ENCODE measurements around the gene CENPF. TPM values are rescaled to one million over a fixed set of nuclear protein-coding genes. Genes with fewer than 3 reads are reported as not detected.

CENPF gene
- total and polyA plus RNA-seq, 12 donors, result 0.15 to 8.7 (median 0.59) TPM

GRCh38 chr1:214698559-214698958 is 95.6 kb downstream of the CENPF start:
- Histone ChIP-seq H3K4me3 (no peak overlapping the region), H3K27me3 (no peaks in the 10 kb centered on the region), H3K27ac (no peak overlapping the region), H3K9me3 (peaks cover 0 to 10% (median 0%) of the 10 kb centered on the region in 11 donors), H3K4me1 (no peaks in the 10 kb centered on the region), H3K36me3 (no peaks in the 10 kb centered on the region)
- intact Hi-C loops (cut with DNase I), result no loop called here
- DNase-seq (no peak), ATAC-seq (no peak)
- 91 to 95% methylated on average over 1 of the region's 1 CpG for WGBS, 2 donors
- TF ChIP-seq CTCF (IDR thresholded peaks at IDR 0.05), result no peak

GRCh38 chr1:214700437-214700836 is 97.4 kb downstream of the CENPF start:
- peaks cover 0 to 28% (median 5%) of the 10 kb centered on the region in 11 donors for H3K9me3 ChIP-seq
- H3K4me1 ChIP-seq, result no peaks in the 10 kb centered on the region
- intact Hi-C loops (cut with DNase I), result no loop called here
- DNase-seq (no peak), ATAC-seq (no peak)
- WGBS, 2 donors, result 26 to 35% methylated on average over 4 of the region's 4 CpGs
- no peaks in the 10 kb centered on the region for H3K27me3 ChIP-seq
- no peak overlapping the region for H3K4me3 ChIP-seq
- no peaks in the 10 kb centered on the region for H3K36me3 ChIP-seq
- TF ChIP-seq CTCF (IDR thresholded peaks at IDR 0.05), result no peak
- no peak overlapping the region for H3K27ac ChIP-seq

- DNase-seq (no peak), ATAC-seq (no peak)
- Histone ChIP-seq H3K27ac (no peak overlapping the region), H3K4me3 (no peak overlapping the region), H3K27me3 (no peaks in the 10 kb centered on the region), H3K36me3 (no peaks in the 10 kb centered on the region), H3K4me1 (no peaks in the 10 kb centered on the region), H3K9me3 (peaks cover 0 to 25% (median 5%) of the 10 kb centered on the region in 11 donors)
- no peak for TF ChIP-seq CTCF (IDR thresholded peaks at IDR 0.05)
- intact Hi-C loops (cut with DNase I), result no loop called here
- WGBS, 2 donors, result 89 to 90% methylated on average over 1 of the region's 1 CpG
Observed at GRCh38 chr1:214702556-214702955, 99.6 kb downstream of the CENPF start.

- WGBS, 2 donors, result 73 to 79% methylated on average over 11 of the region's 11 CpGs
- no peak for TF ChIP-seq CTCF (IDR thresholded peaks at IDR 0.05)
- intact Hi-C loops (cut with DNase I), result no loop called here
Observed at GRCh38 chr1:214707306-214708087, 104.5 kb downstream of the CENPF start.

More at GRCh38 chr1:214707306-214708087, 104.5 kb downstream of the CENPF start:
- Histone ChIP-seq H3K27me3 (no peaks in the 10 kb centered on the region), H3K27ac (no peak overlapping the region), H3K36me3 (no peaks in the 10 kb centered on the region), H3K9me3 (peaks cover 0 to 25% (median 5%) of the 10 kb centered on the region in 11 donors), H3K4me1 (no peaks in the 10 kb centered on the region), H3K4me3 (no peak overlapping the region)
- DNase-seq (no peak), ATAC-seq (no peak)
